ENCODE measurements around the gene MYO9B.

Gene MYO9B

GRCh38 chr19:17244618-17245534 is 169.3 kb downstream of the MYO9B start:
- DNase-seq: no peak

DNA sequence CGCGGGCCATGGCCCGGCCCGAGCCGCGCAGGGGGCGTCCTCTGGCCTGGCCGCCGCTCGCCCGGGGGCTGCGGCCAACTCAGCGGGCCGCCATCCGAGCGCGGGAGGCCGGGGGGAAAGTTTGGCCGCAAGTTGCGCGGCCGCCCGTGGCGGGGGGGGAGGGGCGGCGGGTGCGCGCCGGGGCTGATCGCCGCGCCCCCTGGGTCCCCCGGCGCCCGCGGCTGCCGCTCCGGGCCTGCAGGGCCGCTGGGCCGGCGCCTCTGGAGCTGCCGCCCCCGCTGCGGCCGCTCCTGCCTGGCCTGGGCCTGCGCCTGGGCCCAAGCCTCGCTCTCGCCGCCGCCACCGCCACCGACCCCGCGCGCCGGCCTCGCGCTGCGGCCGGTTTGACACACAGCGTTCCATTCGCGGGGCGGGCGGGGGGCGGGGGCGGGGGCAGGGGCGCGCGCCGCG is 170.0 kb downstream of the MYO9B start, which contains the start of gene NR2F6:
TSS of gene NR2F6 (minus strand) at position 385 of the 450 bp plus-strand sequence. CDS start 699 bp downstream, outside the sequence.
- DNase-seq: no peak

DNA sequence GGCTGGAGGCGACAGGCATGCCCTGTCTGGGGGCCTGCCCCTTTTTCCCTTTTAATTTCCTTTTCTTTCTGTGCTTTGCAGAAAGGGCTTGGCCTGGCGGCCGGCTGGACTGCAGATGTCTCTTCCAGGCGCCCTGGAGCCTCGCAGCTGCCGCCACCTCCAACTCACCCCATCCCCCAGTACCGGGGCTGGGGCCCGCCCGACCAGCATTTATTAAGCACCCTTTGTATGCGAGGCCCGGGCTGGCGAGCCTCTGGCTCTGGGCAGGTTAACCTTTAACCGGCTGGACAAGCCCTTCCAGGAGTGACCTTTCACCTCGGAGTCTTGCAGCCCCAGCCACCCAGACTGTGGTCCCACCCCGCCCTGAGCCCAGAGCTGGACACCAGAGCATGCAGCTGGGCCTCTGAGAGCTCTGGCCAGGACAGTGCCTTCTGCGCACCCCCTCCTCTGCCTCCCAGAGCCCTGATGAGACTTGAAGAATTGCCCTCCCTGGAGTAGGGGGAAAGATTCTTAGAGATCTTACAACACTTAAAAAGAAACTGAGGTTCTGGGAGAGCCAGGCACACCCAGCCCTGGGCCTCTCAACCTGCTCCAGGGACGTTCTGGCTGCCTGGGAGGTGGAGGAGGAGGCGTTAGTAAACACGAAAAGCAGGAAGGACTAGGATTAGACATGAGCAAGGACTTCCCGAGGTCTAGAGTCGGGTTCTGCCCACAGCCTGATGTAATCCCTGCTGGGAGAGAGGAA is 171.3 kb downstream of the MYO9B start:
- peak; percentile 18 for DNase-seq

- no peak for DNase-seq
Measured at GRCh38 chr19:17248011-17248776, 172.6 kb downstream of the MYO9B start.

DNA sequence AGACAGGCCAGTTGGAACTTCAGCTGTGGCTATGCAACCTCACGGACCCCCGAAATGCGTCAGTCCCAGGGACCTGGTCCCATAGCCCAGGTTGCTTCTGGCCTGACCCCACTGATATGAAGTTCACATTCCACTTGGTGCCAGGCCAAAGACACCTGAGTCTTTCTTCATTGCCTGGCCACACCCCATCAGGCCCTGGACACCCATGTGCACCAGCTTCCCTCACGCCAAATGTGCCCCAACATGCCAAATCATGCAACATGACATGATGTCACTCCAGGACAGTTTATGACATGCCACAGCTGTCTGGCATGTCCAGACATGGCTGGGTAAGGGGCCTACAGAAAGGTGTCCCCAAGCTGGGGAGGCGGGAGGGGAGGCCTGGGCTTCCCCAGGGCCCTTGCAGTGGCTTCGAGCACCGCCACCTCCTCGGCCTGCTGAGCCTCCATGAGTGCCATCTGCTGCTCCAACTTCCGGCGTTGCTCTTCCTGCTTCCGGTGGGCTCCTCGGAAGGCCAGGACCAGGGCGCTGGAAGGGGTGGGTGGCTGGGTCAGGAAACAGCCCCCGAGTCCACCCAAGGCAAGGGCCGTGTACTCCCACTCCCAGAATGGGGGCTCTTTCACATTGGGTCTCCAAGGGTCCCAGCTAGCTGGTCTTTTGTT is 174.4 kb downstream of the MYO9B start:
- DNase-seq: no peak

DNA sequence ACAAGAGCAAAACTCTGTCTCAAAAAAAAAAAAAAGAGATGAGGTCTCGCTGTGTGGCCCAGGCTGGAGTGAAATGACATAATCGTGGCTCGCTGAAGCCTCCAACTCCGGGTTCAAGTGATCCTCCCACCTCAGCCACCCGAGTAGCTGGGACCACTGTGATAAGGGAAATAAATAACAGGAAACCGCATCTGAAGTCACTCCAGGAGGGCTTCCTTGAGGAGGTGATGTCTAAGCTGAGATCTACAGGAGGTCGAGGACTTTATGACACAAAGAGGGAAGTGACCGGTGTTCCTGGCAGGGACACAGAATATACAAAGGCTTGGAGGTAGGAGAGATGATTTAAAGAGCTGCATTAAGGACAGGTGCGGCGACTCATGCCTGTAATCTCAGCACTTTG is 179.1 kb downstream of the MYO9B start:
- no peak for DNase-seq

DNA sequence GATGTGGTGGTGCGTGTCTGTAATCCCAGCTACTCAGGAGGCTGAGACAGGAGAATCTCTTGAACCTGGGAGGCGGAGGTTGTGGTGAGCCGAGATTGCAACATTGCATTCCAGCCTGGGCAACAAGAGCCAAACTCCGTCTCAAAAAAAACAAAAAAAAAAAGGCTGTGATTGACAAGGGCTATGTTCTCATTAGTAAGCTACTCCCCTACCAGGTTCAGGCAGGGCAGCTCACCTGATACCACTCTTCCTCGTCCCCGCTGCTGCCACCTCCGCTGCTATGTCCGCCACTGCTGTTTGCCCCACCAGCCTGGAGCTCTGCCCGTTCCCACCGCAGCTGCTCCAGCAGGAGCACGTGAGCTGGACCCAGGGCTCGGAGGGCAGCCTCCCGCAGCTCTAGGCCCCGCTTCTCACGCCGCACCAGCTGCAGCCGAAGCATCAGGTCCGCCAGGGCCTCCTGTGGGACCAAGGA is 179.6 kb downstream of the MYO9B start:
- DNase-seq: peak; percentile 10

GRCh38 chr19:17256130-17256529 is 180.6 kb downstream of the MYO9B start:
- no peak for DNase-seq

- DNase-seq: no peak
Measured at GRCh38 chr19:17259118-17259780, 183.7 kb downstream of the MYO9B start.

- DNase-seq: no peak
Measured at GRCh38 chr19:17259934-17260333, 184.4 kb downstream of the MYO9B start.

DNA sequence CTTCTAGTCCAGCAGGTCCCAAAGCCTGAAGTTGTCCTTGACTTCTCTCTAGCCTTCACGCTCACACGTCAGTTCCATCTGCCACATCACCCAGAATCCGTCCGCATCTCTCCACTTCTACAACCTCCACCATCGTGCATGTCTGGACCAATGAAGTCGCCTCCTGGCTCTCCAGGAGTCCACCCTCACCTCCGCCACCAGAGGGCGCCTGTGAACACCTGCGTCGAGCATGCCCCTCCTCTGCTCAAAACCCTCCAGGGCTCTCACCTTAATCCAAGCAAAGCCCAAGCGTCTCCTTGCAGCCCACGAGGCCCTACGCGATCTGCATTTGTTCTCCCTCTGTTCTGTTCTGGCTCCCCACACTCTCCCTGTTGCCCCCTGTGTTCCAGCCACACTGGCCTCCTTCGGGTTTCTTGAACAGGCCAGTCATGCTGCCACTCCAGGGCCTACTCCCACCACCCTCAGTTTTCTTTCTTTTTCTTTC is 185.3 kb downstream of the MYO9B start:
- DNase-seq: peak; percentile 81

- DNase-seq: no peak
Measured at GRCh38 chr19:17262557-17262956, 187.0 kb downstream of the MYO9B start.

Measured in NCI-H774 (cell line).